MM.1S (cell line): ENCODE measurements around the gene PTPRN.

Experiments used
- DNase-seq: peaks from one replicate; pipeline ENCODE4 v3.0.0-alpha.2; 2015
- H2AFZ ChIP-seq: fragments of 300-600 bp; sonication (generic); 2 replicates; pipeline ENCODE4 v1.6.0; 2016; ENCODE audit warnings: antibody characterized with exemption, low read length
- H3F3A ChIP-seq: fragments of 300-600 bp; sonication (generic); 2 replicates; pipeline ENCODE4 v1.6.1; 2016; ENCODE audit warnings: mild to moderate bottlenecking, antibody characterized with exemption, low read length, moderate library complexity, mixed read lengths; ENCODE audit not compliant: insufficient read depth
- H3K27ac ChIP-seq: fragments of 300-600 bp; sonication (generic); 2 replicates; pipeline ENCODE4 v1.5.1; 2016; ENCODE audit warnings: mild to moderate bottlenecking, low read length
- H3K27me3 ChIP-seq: fragments of 300-600 bp; sonication (generic); replicated peaks from 2 replicates; pipeline ENCODE4 v1.6.0; 2016; ENCODE audit warnings: low read length; ENCODE audit not compliant: insufficient read depth
- H3K36me3 ChIP-seq: fragments of 300-600 bp; sonication (generic); replicated peaks from 2 replicates; pipeline ENCODE4 v1.6.1; 2016; ENCODE audit warnings: mild to moderate bottlenecking, low read length, mixed read lengths; ENCODE audit not compliant: insufficient read depth
- H3K4me1 ChIP-seq: fragments of 300-600 bp; sonication (generic); 2 replicates; pipeline ENCODE4 v1.6.1; 2016; ENCODE audit warnings: low read length, mixed read lengths
- H3K4me2 ChIP-seq: fragments of 300-600 bp; sonication (generic); 2 replicates; pipeline ENCODE4 v1.6.0; 2016; ENCODE audit warnings: low read depth, low read length
- H3K4me3 ChIP-seq: fragments of 300-600 bp; sonication (generic); 2 replicates; pipeline ENCODE4 v1.5.1; 2016; ENCODE audit warnings: low read length, mixed read lengths
- H3K79me2 ChIP-seq: fragments of 300-600 bp; sonication (generic); 2 replicates; pipeline ENCODE4 v1.6.1; 2016; ENCODE audit warnings: mixed run types, low read length, mixed read lengths
- H3K9ac ChIP-seq: fragments of 300-600 bp; sonication (generic); 2 replicates; pipeline ENCODE4 v1.6.1; 2016; ENCODE audit warnings: low read length, mixed read lengths
- H3K9me2 ChIP-seq: fragments of 300-600 bp; sonication (generic); replicated peaks from 2 replicates; pipeline ENCODE4 v1.6.1; 2016; ENCODE audit warnings: mild to moderate bottlenecking, low read length, mixed read lengths; ENCODE audit not compliant: insufficient read depth
- H3K9me3 ChIP-seq: fragments of 300-600 bp; sonication (generic); replicated peaks from 2 replicates; pipeline ENCODE4 v1.6.1; 2016; ENCODE audit warnings: mild to moderate bottlenecking, low read length, mixed read lengths; ENCODE audit not compliant: insufficient read depth
- H4K20me1 ChIP-seq: fragments of 300-600 bp; sonication (generic); 2 replicates; pipeline ENCODE4 v1.6.1; 2016; ENCODE audit warnings: mild to moderate bottlenecking, low read length, moderate library complexity, mixed read lengths; ENCODE audit not compliant: insufficient read depth
- EZH2 ChIP-seq: fragments of 300-600 bp; sonication (generic); optimal IDR thresholded peaks from 2 replicates; pipeline ENCODE3; 2017; ENCODE audit warnings: low read depth, mild to moderate bottlenecking, antibody characterized with exemption, low read length, mixed read lengths
- EZH2phosphoT487 ChIP-seq: fragments of 300-600 bp; sonication (generic); IDR thresholded peaks from 2 replicates; pipeline ENCODE4 v1.6.1; 2018; ENCODE audit warnings: antibody characterized with exemption, low read length
- TF ChIP-seq, protein P1 (sequence below): fragments of 300-600 bp; sonication (generic); IDR thresholded peaks from 2 replicates; pipeline ENCODE4 v1.5.1; 2016; ENCODE audit warnings: antibody characterized with exemption, low read length, mixed read lengths

The PTPRN gene

GRCh38 chr2:219253753-219254589, 55.2 kb downstream of the PTPRN start, which contains the start of gene TUBA4A:
TSS of gene TUBA4A (minus strand) at chr2:219253918. CDS start at chr2:219253858, 60 bp downstream.
- H3K36me3 ChIP-seq: 0 out of 2 replicates have a peak, but pooled peaks cover 6% of the 10 kb centered on the region
- H3K79me2 ChIP-seq: peaks cover 48% of the 10 kb centered on the region
- no peaks in the 10 kb centered on the region for H4K20me1 ChIP-seq
- H3K4me2 ChIP-seq: peak within 1 kb of the TSS; percentile 99
- peak; percentile 92 for DNase-seq
- no peaks in the 10 kb centered on the region for H3K9me3 ChIP-seq
- H3K27me3 ChIP-seq: no peaks in the 10 kb centered on the region
- H2AFZ ChIP-seq: peak within 1 kb of the TSS; percentile 88
- TF ChIP-seq, protein P1, sequence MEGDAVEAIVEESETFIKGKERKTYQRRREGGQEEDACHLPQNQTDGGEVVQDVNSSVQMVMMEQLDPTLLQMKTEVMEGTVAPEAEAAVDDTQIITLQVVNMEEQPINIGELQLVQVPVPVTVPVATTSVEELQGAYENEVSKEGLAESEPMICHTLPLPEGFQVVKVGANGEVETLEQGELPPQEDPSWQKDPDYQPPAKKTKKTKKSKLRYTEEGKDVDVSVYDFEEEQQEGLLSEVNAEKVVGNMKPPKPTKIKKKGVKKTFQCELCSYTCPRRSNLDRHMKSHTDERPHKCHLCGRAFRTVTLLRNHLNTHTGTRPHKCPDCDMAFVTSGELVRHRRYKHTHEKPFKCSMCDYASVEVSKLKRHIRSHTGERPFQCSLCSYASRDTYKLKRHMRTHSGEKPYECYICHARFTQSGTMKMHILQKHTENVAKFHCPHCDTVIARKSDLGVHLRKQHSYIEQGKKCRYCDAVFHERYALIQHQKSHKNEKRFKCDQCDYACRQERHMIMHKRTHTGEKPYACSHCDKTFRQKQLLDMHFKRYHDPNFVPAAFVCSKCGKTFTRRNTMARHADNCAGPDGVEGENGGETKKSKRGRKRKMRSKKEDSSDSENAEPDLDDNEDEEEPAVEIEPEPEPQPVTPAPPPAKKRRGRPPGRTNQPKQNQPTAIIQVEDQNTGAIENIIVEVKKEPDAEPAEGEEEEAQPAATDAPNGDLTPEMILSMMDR: no peak
- TF ChIP-seq EZH2phosphoT487 (no peak), EZH2 (no peak)
- peaks cover 31% of the 10 kb centered on the region for H3K4me1 ChIP-seq
- peak within 1 kb of the TSS; percentile 88 for H3K9ac ChIP-seq
- H3K27ac ChIP-seq: peak within 1 kb of the TSS; percentile 73
- H3K9me2 ChIP-seq: no peaks in the 10 kb centered on the region
- peak within 1 kb of the TSS; percentile 78 for H3K4me3 ChIP-seq
- peaks cover 30% of the 10 kb centered on the region for H3F3A ChIP-seq

DNA sequence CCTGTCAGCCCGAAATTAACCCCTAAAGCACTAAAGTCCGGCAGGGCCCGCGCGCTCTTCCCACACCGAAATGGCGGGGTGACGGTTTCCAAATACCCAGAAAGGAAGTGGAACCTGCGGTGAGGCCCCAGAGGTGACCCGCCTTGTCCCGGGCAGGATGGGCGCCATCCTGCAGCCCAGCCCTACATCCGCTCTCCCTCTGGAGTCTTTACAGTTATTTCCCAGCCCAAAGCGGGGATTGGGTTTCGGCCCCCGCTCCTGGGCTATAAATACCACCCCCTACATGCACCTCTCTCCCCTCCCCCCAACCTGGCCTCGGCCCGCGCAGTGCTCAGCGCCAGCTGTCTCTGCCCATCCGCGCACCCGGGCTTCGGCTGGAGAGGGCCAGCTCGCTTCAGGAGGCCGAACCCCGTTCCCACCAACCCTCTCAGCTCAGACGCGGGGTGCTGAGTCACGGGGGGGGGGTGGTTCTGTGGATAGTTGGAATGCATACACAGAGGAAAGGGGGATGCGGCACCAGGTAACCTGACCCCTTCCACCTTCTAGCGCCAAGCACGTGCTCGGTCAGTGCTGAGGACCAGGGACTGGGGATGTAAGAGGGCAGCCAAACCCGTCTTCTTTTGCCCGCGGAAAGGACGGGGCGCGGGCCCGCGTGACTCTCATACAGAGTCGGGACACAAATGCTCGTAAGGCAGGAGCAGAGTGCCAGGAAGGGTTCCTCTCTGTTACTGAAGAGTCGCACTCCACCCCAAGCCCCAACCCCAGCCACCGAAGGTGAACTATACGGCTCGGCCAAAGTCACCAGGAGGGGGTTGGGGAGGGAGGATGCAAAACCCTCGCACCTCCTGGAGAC, 56.1 kb downstream of the PTPRN start, which contains the start of gene TUBA4B:
Gene TUBA4B (plus strand): TSS at position 344 of the 853 bp plus-strand sequence. CDS start 165 bp downstream, at position 509.
- Histone ChIP-seq H3K79me2 (peaks cover 51% of the 10 kb centered on the region), H3K36me3 (0 out of 2 replicates have a peak, but pooled peaks cover 6% of the 10 kb centered on the region), H3K9me2 (no peaks in the 10 kb centered on the region), H3K27me3 (no peaks in the 10 kb centered on the region), H3F3A (peaks cover 38% of the 10 kb centered on the region), H3K4me3 (peak within 1 kb of the TSS; percentile 78), H3K4me2 (peak within 1 kb of the TSS; percentile 99), H3K4me1 (peaks cover 39% of the 10 kb centered on the region), H4K20me1 (no peaks in the 10 kb centered on the region), H2AFZ (peak within 1 kb of the TSS; percentile 88), H3K9ac (peak within 1 kb of the TSS; percentile 88), H3K9me3 (no peaks in the 10 kb centered on the region), H3K27ac (peak within 1 kb of the TSS; percentile 73)
- TF ChIP-seq EZH2phosphoT487 (no peak), EZH2 (no peak)
- TF ChIP-seq, protein P1: no peak
- peak; percentile 53 for DNase-seq

DNA sequence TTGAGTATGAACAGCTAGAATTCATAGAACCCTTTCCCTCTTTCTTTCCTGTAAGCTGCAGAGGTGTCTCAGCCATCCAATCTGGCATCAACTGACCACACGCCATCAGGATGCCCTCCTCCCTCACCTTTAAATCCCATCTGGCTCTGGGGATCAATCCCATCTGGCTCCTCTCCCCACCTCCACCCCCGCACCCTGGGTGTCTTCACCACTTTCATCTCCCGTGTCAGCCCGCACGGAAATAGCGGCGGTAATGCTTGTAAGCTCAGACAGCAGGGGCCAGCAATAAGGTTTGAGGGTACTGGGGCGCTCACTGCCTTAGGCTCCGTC, 56.7 kb downstream of the PTPRN start:
- H3K9ac ChIP-seq: peak overlapping the region; percentile 88
- H3K79me2 ChIP-seq: peaks cover 52% of the 10 kb centered on the region
- peak overlapping the region; percentile 78 for H3K4me3 ChIP-seq
- peak overlapping the region; percentile 39; the same call in 1 of the 2 replicates for H2AFZ ChIP-seq
- H3K27me3 ChIP-seq: no peaks in the 10 kb centered on the region
- H3K9me2 ChIP-seq: no peaks in the 10 kb centered on the region
- H3K9me3 ChIP-seq: no peaks in the 10 kb centered on the region
- H3K27ac ChIP-seq: peak overlapping the region; percentile 73
- peak overlapping the region; percentile 99 for H3K4me2 ChIP-seq
- H3K36me3 ChIP-seq: 0 out of 2 replicates have a peak, but pooled peaks cover 6% of the 10 kb centered on the region
- no peaks in the 10 kb centered on the region for H4K20me1 ChIP-seq
- H3F3A ChIP-seq: peaks cover 43% of the 10 kb centered on the region
- TF ChIP-seq, protein P1: no peak
- TF ChIP-seq EZH2 (no peak), EZH2phosphoT487 (no peak)
- peaks cover 45% of the 10 kb centered on the region for H3K4me1 ChIP-seq
- no peak for DNase-seq
